Transverse colon (tissue), 4 donors: Measurements from ENCODE around the gene WDR62.

Experiments used
- CTCF ChIP-seq, 5 experiments: fragments of 200-600 bp in 3 of 5; fragments of 450-650 bp in 2 of 5; sonication (generic) in 3 of 5; IDR thresholded peaks; 1 replicate in 2 of 5; 2 replicates in 3 of 5; pipeline ENCODE4 v1.5.1; 2016 to 2017; ENCODE audit warnings: antibody characterized with exemption in 5 of 5, inconsistent platforms in 3 of 5, mild to moderate bottlenecking in 2 of 5, moderate library complexity in 1 of 5
- EP300 ChIP-seq: sonication (generic); formaldehyde crosslinking; IDR thresholded peaks from one replicate; pipeline ENCODE4 v1.6.1; 2017; ENCODE audit warnings: antibody characterized with exemption, low read depth
- POLR2A ChIP-seq: fragments of 450-650 bp; IDR thresholded peaks from one replicate; pipeline ENCODE4 v1.6.1; 2016; ENCODE audit warnings: antibody characterized with exemption, mild to moderate bottlenecking, moderate library complexity
- POLR2AphosphoS5 ChIP-seq, 3 donors: sonication (generic); formaldehyde crosslinking; IDR thresholded peaks; one replicate each; pipeline ENCODE4 v1.6.1; 2016; ENCODE audit warnings: antibody characterized with exemption in 3 of 3

GRCh38 chr19:36054119-36054732, 471 bp upstream of the WDR62 start, which contains the start of gene THAP8:
- TF ChIP-seq POLR2A (peak; percentile 80), CTCF (IDR thresholded peaks at IDR 0.05) (peak; percentile 45 to 85 (median 62)), EP300 (no peak), POLR2AphosphoS5 (IDR thresholded peaks at IDR 0.05) (peak; percentile 80 to 92 (median 87))
